ENCODE results near the gene PLA2G6.

The PLA2G6 gene

GRCh38 chr22:38074181-38075104 lies 107.2 kb downstream of the PLA2G6 start:
- H3K4me1 ChIP-seq (ENCODE audit: control insufficient read depth in 1 of 2, insufficient read depth in 2 of 2, low read length in 2 of 2): no peaks in the 10 kb centered on the region
- H2BK120ac ChIP-seq (ENCODE audit: insufficient read depth, low read length, poor library complexity): no peak overlapping the region
- H3K9ac ChIP-seq (ENCODE audit: low read length): no peak overlapping the region
- H3K27ac ChIP-seq (ENCODE audit: low read depth, low read length): no peak overlapping the region
- no peak overlapping the region for H2AFZ ChIP-seq (ENCODE audit: insufficient read depth, low read length, poor library complexity)
- no peaks in the 10 kb centered on the region for H3K79me1 ChIP-seq (ENCODE audit: low read length)
- H3K23ac ChIP-seq (ENCODE audit: low read length): no peak overlapping the region
- no CpG with 5 or more reads among the region's 47 CpGs for WGBS (ENCODE audit: extremely low coverage, insufficient coverage, insufficient read length)
- H3K79me2 ChIP-seq (ENCODE audit: control insufficient read depth, insufficient read depth, low read length, poor library complexity): no peaks in the 10 kb centered on the region
- H3K9me3 ChIP-seq (ENCODE audit: insufficient read depth, low read depth, low read length): no peaks in the 10 kb centered on the region
- H3K4ac ChIP-seq (ENCODE audit: low read depth, low read length): no peak overlapping the region
- H2BK5ac ChIP-seq (ENCODE audit: low read depth, low read length, poor library complexity): no peak overlapping the region
- H3K14ac ChIP-seq (ENCODE audit: low read length): no peak overlapping the region
- H4K12ac ChIP-seq (ENCODE audit: low read depth, low read length): no peak overlapping the region
- no peak overlapping the region for H2BK12ac ChIP-seq (ENCODE audit: low read length)
- no peak overlapping the region for H3K4me2 ChIP-seq (ENCODE audit: low read length)
- H2AK5ac ChIP-seq (ENCODE audit: low read length): no peak overlapping the region
- H3K36me3 ChIP-seq (ENCODE audit: control insufficient read depth in 1 of 2, insufficient read depth in 2 of 2, low read length in 2 of 2): peaks cover 40 to 53% of the 10 kb centered on the region in 2 experiments
- DNase-seq: peak; percentile 41 to 75
- H3K4me3 ChIP-seq (ENCODE audit: low read depth, low read length): no peak overlapping the region
- no peak overlapping the region for H4K91ac ChIP-seq (ENCODE audit: low read depth, low read length)
- no peak overlapping the region for H4K8ac ChIP-seq (ENCODE audit: low read depth, low read length)
- no peak overlapping the region for H3K18ac ChIP-seq (ENCODE audit: low read length)
- H3K27me3 ChIP-seq (ENCODE audit: insufficient read depth, low read length): no peaks in the 10 kb centered on the region

- H3K79me1 ChIP-seq (ENCODE audit: low read length): no peaks in the 10 kb centered on the region
- H3K23ac ChIP-seq (ENCODE audit: low read length): no peak overlapping the region
- no peak overlapping the region for H3K27ac ChIP-seq (ENCODE audit: low read depth, low read length)
- no CpG with 5 or more reads among the region's 28 CpGs for WGBS (ENCODE audit: extremely low coverage, insufficient coverage, insufficient read length)
- H2BK120ac ChIP-seq (ENCODE audit: insufficient read depth, low read length, poor library complexity): no peak overlapping the region
- peaks cover 44 to 60% of the 10 kb centered on the region in 2 experiments for H3K36me3 ChIP-seq (ENCODE audit: control insufficient read depth in 1 of 2, insufficient read depth in 2 of 2, low read length in 2 of 2)
- no peak overlapping the region for H3K9ac ChIP-seq (ENCODE audit: low read length)
- no peak overlapping the region for H3K4ac ChIP-seq (ENCODE audit: low read depth, low read length)
- no peaks in the 10 kb centered on the region for H3K9me3 ChIP-seq (ENCODE audit: insufficient read depth, low read depth, low read length)
- H3K79me2 ChIP-seq (ENCODE audit: control insufficient read depth, insufficient read depth, low read length, poor library complexity): no peaks in the 10 kb centered on the region
- H3K14ac ChIP-seq (ENCODE audit: low read length): no peak overlapping the region
- H3K4me3 ChIP-seq (ENCODE audit: low read depth, low read length): no peak overlapping the region
- H3K4me2 ChIP-seq (ENCODE audit: low read length): no peak overlapping the region
- no peak overlapping the region for H3K18ac ChIP-seq (ENCODE audit: low read length)
- H2AFZ ChIP-seq (ENCODE audit: insufficient read depth, low read length, poor library complexity): no peak overlapping the region
- no peaks in the 10 kb centered on the region for H3K27me3 ChIP-seq (ENCODE audit: insufficient read depth, low read length)
- no peaks in the 10 kb centered on the region for H3K4me1 ChIP-seq (ENCODE audit: control insufficient read depth in 1 of 2, insufficient read depth in 2 of 2, low read length in 2 of 2)
- H2BK5ac ChIP-seq (ENCODE audit: low read depth, low read length, poor library complexity): no peak overlapping the region
- H4K12ac ChIP-seq (ENCODE audit: low read depth, low read length): no peak overlapping the region
- H4K8ac ChIP-seq (ENCODE audit: low read depth, low read length): no peak overlapping the region
- H2AK5ac ChIP-seq (ENCODE audit: low read length): no peak overlapping the region
- H2BK12ac ChIP-seq (ENCODE audit: low read length): no peak overlapping the region
- H4K91ac ChIP-seq (ENCODE audit: low read depth, low read length): no peak overlapping the region
- DNase-seq: peak in 1 of 2 donors; percentile 10
Observed at GRCh38 chr22:38073150-38074130, 108.2 kb downstream of the PLA2G6 start.

GRCh38 chr22:38072322-38073149 lies 109.1 kb downstream of the PLA2G6 start:
- H2BK5ac ChIP-seq (ENCODE audit: low read depth, low read length, poor library complexity): no peak overlapping the region
- no peak overlapping the region for H3K9ac ChIP-seq (ENCODE audit: low read length)
- H3K79me2 ChIP-seq (ENCODE audit: control insufficient read depth, insufficient read depth, low read length, poor library complexity): no peaks in the 10 kb centered on the region
- no peak overlapping the region for H2AK5ac ChIP-seq (ENCODE audit: low read length)
- H4K91ac ChIP-seq (ENCODE audit: low read depth, low read length): no peak overlapping the region
- no peak overlapping the region for H3K4ac ChIP-seq (ENCODE audit: low read depth, low read length)
- no peak overlapping the region for H3K27ac ChIP-seq (ENCODE audit: low read depth, low read length)
- H3K36me3 ChIP-seq (ENCODE audit: control insufficient read depth in 1 of 2, insufficient read depth in 2 of 2, low read length in 2 of 2): peaks cover 52 to 68% of the 10 kb centered on the region in 2 experiments
- no peak overlapping the region for H4K8ac ChIP-seq (ENCODE audit: low read depth, low read length)
- H3K4me3 ChIP-seq (ENCODE audit: low read depth, low read length): no peak overlapping the region
- no peak overlapping the region for H3K23ac ChIP-seq (ENCODE audit: low read length)
- H3K79me1 ChIP-seq (ENCODE audit: low read length): no peaks in the 10 kb centered on the region
- WGBS (ENCODE audit: extremely low coverage, insufficient coverage, insufficient read length): no CpG with 5 or more reads among the region's 25 CpGs
- no peaks in the 10 kb centered on the region for H3K27me3 ChIP-seq (ENCODE audit: insufficient read depth, low read length)
- H3K14ac ChIP-seq (ENCODE audit: low read length): no peak overlapping the region
- no peak for DNase-seq
- no peak overlapping the region for H2BK120ac ChIP-seq (ENCODE audit: insufficient read depth, low read length, poor library complexity)
- no peaks in the 10 kb centered on the region for H3K9me3 ChIP-seq (ENCODE audit: insufficient read depth, low read depth, low read length)
- H3K18ac ChIP-seq (ENCODE audit: low read length): no peak overlapping the region
- no peak overlapping the region for H2BK12ac ChIP-seq (ENCODE audit: low read length)
- no peak overlapping the region for H3K4me2 ChIP-seq (ENCODE audit: low read length)
- H4K12ac ChIP-seq (ENCODE audit: low read depth, low read length): no peak overlapping the region
- H3K4me1 ChIP-seq (ENCODE audit: control insufficient read depth in 1 of 2, insufficient read depth in 2 of 2, low read length in 2 of 2): no peaks in the 10 kb centered on the region
- no peak overlapping the region for H2AFZ ChIP-seq (ENCODE audit: insufficient read depth, low read length, poor library complexity)
